WTC11 (cell line): ENCODE measurements around the gene NBPF6. TPM values are rescaled to one million over a fixed set of nuclear protein-coding genes. Genes with fewer than 3 reads are reported as not detected.

Experiments used
- ATAC-seq: fragments of 200-7000 bp; cut with Tn5 transposase; 2 replicates; pipeline ENCODE4 v1.10.0; 2021; ENCODE audit warnings: mild to moderate bottlenecking, moderate library complexity
- CTCF ChIA-PET: fragments of 300-600 bp; sonication (Branson Sonifier 250); formaldehyde crosslinking; loops from one replicate; lab custom pipeline; 2021; ENCODE audit warnings: antibody characterized with exemption; lab: Charles Lee
- POLR2A ChIA-PET: fragments of 350-600 bp; sonication (Branson Sonifier 250); formaldehyde crosslinking; loops from one replicate; lab custom pipeline; 2021; ENCODE audit warnings: antibody characterized with exemption; lab: Charles Lee
- DNase-seq: peaks from one replicate; pipeline ENCODE4 v3.0.0; 2021; ENCODE audit warnings: low spot score
- H3K27ac Mint-ChIP-seq: 2 replicates; pipeline ENCODE4 v1.8.0; 2021; ENCODE audit warnings: mixed read lengths
- H3K27me3 Mint-ChIP-seq: 2 replicates; pipeline ENCODE4 v1.8.0; 2021; ENCODE audit warnings: low read depth, mild to moderate bottlenecking, moderate library complexity, mixed read lengths
- H3K36me3 Mint-ChIP-seq: 2 replicates; pipeline ENCODE4 v1.8.0; 2021; ENCODE audit warnings: mixed read lengths
- H3K4me1 Mint-ChIP-seq: 2 replicates; pipeline ENCODE4 v1.8.0; 2022; ENCODE audit warnings: mixed read lengths
- H3K4me3 Mint-ChIP-seq: 2 replicates; pipeline ENCODE4 v1.8.0; 2021; ENCODE audit warnings: mild to moderate bottlenecking, moderate library complexity, mixed read lengths
- H3K9me3 Mint-ChIP-seq: 2 replicates; pipeline ENCODE4 v1.8.0; 2021; ENCODE audit warnings: mixed read lengths
- E2F4 ChIP-seq: sonication (generic); formaldehyde crosslinking; IDR thresholded peaks from 2 replicates; pipeline ENCODE4 v1.8.1; 2022; ENCODE audit warnings: low read depth, mild to moderate bottlenecking, moderate library complexity, missing genetic modification reagents, borderline replicate concordance
- FOXK1 ChIP-seq: sonication (generic); formaldehyde crosslinking; IDR thresholded peaks from 2 replicates; pipeline ENCODE4 v1.8.0; 2022; ENCODE audit warnings: mild to moderate bottlenecking, moderate library complexity, missing genetic modification reagents
- JUN ChIP-seq: sonication (generic); formaldehyde crosslinking; IDR thresholded peaks from 2 replicates; pipeline ENCODE4 v1.8.0; 2023; ENCODE audit warnings: mild to moderate bottlenecking, missing genetic modification reagents
- SMAD4 ChIP-seq: sonication (generic); formaldehyde crosslinking; IDR thresholded peaks from 2 replicates; pipeline ENCODE4 v1.8.0; 2022; ENCODE audit warnings: mild to moderate bottlenecking, missing genetic modification reagents
- SP1 ChIP-seq: sonication (generic); formaldehyde crosslinking; conservative IDR thresholded peaks from 2 replicates; pipeline ENCODE4 v1.8.1; 2022; ENCODE audit warnings: missing genetic modification reagents
- TCF7 ChIP-seq: sonication (generic); formaldehyde crosslinking; IDR thresholded peaks from 2 replicates; pipeline ENCODE4 v1.8.0; 2022; ENCODE audit warnings: mild to moderate bottlenecking, low read depth, missing genetic modification reagents, moderate library complexity
- USF1 ChIP-seq: sonication (generic); formaldehyde crosslinking; IDR thresholded peaks from 2 replicates; pipeline ENCODE4 v1.8.0; 2022; ENCODE audit warnings: mild to moderate bottlenecking, missing genetic modification reagents
- USF2 ChIP-seq: sonication (generic); formaldehyde crosslinking; IDR thresholded peaks from 2 replicates; pipeline ENCODE4 v1.8.1; 2023; ENCODE audit warnings: mild to moderate bottlenecking, missing genetic modification reagents, moderate library complexity
- ZNF232 ChIP-seq: sonication (generic); formaldehyde crosslinking; IDR thresholded peaks from 2 replicates; pipeline ENCODE4 v1.8.0; 2022; ENCODE audit warnings: mild to moderate bottlenecking, missing genetic modification reagents
- ZNF416 ChIP-seq: fragments of 250-450 bp; sonication (Bioruptor Pico); IDR thresholded peaks from 2 replicates; pipeline ENCODE4 v1.9.0; 2021; ENCODE audit warnings: mild to moderate bottlenecking, inconsistent platforms
- total RNA-seq: library from RNA; stranded (reverse); gene quantifications from 3 replicates; pipeline ENCODE4 v1.2.3, GENCODE V29; 2021
- TF ChIP-seq, protein P1 (sequence below): fragments of 200-600 bp; IDR thresholded peaks from 2 replicates; pipeline ENCODE4 v1.8.0; 2022; ENCODE audit warnings: antibody characterized with exemption
- TF ChIP-seq, protein P2 (sequence below): sonication (generic); formaldehyde crosslinking; IDR thresholded peaks from 2 replicates; pipeline ENCODE4 v1.8.1; 2022; ENCODE audit warnings: low read depth, missing genetic modification reagents, borderline replicate concordance
- TF ChIP-seq, protein P3 (sequence below): sonication (generic); formaldehyde crosslinking; IDR thresholded peaks from 2 replicates; pipeline ENCODE4 v1.8.0; 2023; ENCODE audit warnings: mild to moderate bottlenecking, missing genetic modification reagents

The NBPF6 gene
- total RNA-seq, 1 experiment from 2014 or later: not detected

DNA sequence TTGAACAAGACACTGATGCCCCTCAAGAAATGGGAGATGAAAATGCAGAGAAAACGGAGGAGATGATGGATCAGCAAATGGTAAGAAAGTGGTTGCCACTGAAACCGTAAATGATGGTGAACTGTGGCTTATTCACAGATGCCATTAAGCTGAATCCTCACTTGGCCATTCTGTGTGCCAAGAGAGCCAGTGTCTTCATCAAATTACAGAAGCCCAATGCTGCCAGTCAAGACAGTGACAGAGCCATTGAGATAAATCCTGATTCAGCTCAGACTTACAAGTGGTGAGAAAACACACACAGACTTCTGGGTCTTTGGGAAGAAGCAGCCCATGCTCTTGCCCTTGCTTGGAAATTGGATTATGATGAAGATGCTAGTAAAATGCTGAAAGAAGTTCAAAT is 52.5 kb downstream of the NBPF6 start:
- ChIA-PET CTCF (no interaction called here), POLR2A (no interaction called here)
- H3K27ac Mint-ChIP-seq: peak overlapping the region; percentile 83; the same call in 1 of the 2 replicates

More for the DNA sequence above, 52.5 kb downstream of the NBPF6 start:
- H3K4me3 Mint-ChIP-seq: no peak overlapping the region
- TF ChIP-seq SP1 (CRISPR knock-in tag): no peak
- TF ChIP-seq, protein P1, sequence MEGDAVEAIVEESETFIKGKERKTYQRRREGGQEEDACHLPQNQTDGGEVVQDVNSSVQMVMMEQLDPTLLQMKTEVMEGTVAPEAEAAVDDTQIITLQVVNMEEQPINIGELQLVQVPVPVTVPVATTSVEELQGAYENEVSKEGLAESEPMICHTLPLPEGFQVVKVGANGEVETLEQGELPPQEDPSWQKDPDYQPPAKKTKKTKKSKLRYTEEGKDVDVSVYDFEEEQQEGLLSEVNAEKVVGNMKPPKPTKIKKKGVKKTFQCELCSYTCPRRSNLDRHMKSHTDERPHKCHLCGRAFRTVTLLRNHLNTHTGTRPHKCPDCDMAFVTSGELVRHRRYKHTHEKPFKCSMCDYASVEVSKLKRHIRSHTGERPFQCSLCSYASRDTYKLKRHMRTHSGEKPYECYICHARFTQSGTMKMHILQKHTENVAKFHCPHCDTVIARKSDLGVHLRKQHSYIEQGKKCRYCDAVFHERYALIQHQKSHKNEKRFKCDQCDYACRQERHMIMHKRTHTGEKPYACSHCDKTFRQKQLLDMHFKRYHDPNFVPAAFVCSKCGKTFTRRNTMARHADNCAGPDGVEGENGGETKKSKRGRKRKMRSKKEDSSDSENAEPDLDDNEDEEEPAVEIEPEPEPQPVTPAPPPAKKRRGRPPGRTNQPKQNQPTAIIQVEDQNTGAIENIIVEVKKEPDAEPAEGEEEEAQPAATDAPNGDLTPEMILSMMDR: no peak
- TF ChIP-seq JUN (CRISPR knock-in tag): no peak
- no peak for TF ChIP-seq ZNF232 (CRISPR knock-in tag)
- no peak for TF ChIP-seq SMAD4 (CRISPR knock-in tag)
- TF ChIP-seq, protein P2, sequence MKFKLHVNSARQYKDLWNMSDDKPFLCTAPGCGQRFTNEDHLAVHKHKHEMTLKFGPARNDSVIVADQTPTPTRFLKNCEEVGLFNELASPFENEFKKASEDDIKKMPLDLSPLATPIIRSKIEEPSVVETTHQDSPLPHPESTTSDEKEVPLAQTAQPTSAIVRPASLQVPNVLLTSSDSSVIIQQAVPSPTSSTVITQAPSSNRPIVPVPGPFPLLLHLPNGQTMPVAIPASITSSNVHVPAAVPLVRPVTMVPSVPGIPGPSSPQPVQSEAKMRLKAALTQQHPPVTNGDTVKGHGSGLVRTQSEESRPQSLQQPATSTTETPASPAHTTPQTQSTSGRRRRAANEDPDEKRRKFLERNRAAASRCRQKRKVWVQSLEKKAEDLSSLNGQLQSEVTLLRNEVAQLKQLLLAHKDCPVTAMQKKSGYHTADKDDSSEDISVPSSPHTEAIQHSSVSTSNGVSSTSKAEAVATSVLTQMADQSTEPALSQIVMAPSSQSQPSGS (CRISPR knock-in tag): no peak
- no peak for TF ChIP-seq TCF7
- no peak for TF ChIP-seq USF2 (CRISPR knock-in tag)
- no peak for TF ChIP-seq USF1 (CRISPR knock-in tag)
- TF ChIP-seq E2F4 (CRISPR knock-in tag): no peak
- TF ChIP-seq ZNF416 (CRISPR knock-in tag): no peak
- TF ChIP-seq FOXK1: no peak
- TF ChIP-seq, protein P3, sequence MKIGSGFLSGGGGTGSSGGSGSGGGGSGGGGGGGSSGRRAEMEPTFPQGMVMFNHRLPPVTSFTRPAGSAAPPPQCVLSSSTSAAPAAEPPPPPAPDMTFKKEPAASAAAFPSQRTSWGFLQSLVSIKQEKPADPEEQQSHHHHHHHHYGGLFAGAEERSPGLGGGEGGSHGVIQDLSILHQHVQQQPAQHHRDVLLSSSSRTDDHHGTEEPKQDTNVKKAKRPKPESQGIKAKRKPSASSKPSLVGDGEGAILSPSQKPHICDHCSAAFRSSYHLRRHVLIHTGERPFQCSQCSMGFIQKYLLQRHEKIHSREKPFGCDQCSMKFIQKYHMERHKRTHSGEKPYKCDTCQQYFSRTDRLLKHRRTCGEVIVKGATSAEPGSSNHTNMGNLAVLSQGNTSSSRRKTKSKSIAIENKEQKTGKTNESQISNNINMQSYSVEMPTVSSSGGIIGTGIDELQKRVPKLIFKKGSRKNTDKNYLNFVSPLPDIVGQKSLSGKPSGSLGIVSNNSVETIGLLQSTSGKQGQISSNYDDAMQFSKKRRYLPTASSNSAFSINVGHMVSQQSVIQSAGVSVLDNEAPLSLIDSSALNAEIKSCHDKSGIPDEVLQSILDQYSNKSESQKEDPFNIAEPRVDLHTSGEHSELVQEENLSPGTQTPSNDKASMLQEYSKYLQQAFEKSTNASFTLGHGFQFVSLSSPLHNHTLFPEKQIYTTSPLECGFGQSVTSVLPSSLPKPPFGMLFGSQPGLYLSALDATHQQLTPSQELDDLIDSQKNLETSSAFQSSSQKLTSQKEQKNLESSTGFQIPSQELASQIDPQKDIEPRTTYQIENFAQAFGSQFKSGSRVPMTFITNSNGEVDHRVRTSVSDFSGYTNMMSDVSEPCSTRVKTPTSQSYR: no peak
- TF ChIP-seq, all 79 proteins: peak for 0
- ATAC-seq (no peak), DNase-seq (no peak)
- peaks cover 10% of the 10 kb centered on the region for H3K9me3 Mint-ChIP-seq
- H3K36me3 Mint-ChIP-seq: no peaks in the 10 kb centered on the region; the same call in 1 of the 2 replicates
- peaks cover 13% of the 10 kb centered on the region for H3K4me1 Mint-ChIP-seq
- H3K27me3 Mint-ChIP-seq: no peaks in the 10 kb centered on the region
